Jurkat, Clone E6-1 (cell line): ENCODE results near the gene CRAT.
"Not testable (repeated sequence)": the region's sequence is repeated elsewhere in the genome, so short reads cannot be mapped to it uniquely, and the experiment has no call there.

Experiments
- DNase-seq: peaks from one replicate; pipeline ENCODE4 v3.0.0-alpha.2; 2011; ENCODE audit warnings: low read depth, low spot score
- H3K4me3 ChIP-seq: 2 replicates; pipeline ENCODE4 v1.5.1; 2011; ENCODE audit warnings: mild to moderate bottlenecking, low read length, control low read depth, moderate library complexity

Gene CRAT

DNA sequence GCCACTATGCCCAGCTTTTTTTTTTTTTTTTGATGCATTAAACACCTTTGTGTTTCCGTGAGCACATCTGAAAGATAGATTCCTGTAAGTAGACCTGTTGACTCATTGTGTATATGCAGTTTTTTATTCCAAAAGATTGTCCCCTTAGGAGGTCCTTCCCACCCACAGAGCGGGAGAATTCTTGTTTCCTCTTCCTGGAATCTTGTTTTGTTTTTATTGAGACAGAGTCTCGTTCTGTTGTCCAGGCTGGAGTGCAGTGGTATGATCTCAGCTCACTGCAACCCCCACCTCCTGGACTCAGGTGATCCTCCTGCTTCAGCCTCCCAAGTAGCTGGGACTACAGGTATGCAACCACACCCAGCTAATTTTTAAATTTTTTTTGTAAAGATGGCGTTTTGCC, 8.2 kb upstream of the CRAT start:
- no peak for DNase-seq
- no peak overlapping the region for H3K4me3 ChIP-seq

DNA sequence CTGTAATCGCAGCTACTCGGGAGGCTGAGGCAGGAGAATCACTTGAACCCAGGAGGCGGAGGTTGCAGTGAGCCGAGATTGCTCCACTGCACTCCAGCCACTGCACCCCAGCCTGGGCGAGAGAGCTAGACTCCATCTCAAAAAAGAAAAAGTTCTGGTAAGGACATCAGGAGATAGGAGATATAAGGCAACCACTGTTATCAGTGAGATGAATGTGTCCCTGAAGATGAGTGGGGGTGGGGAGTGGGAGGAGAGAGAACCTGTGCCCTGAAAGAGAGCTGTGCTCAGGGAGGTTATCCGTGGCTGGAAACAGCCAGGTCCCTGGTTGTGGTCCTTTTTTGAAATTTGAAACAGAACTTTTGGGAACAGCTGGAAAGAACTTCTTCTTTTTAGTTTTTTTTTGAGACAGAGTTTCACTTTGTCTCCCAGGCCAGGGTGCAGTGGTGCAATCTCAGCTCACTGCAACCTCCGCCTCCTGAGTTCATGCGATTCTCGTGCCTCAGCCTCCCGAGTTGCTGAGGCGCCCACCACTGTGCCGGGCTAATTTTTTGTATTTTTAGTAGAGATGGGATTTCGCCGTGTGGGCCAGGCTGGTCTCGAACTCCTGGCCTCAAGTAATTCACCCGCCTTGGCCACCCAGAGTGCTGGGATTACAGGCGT, 3.2 kb upstream of the CRAT start:
- no peak for DNase-seq
- no peak overlapping the region for H3K4me3 ChIP-seq

GRCh38 chr9:129112526-129112925, 1.9 kb upstream of the CRAT start:
- H3K4me3 ChIP-seq = peak overlapping the region; percentile 85
- DNase-seq = not testable (repeated sequence)

DNA sequence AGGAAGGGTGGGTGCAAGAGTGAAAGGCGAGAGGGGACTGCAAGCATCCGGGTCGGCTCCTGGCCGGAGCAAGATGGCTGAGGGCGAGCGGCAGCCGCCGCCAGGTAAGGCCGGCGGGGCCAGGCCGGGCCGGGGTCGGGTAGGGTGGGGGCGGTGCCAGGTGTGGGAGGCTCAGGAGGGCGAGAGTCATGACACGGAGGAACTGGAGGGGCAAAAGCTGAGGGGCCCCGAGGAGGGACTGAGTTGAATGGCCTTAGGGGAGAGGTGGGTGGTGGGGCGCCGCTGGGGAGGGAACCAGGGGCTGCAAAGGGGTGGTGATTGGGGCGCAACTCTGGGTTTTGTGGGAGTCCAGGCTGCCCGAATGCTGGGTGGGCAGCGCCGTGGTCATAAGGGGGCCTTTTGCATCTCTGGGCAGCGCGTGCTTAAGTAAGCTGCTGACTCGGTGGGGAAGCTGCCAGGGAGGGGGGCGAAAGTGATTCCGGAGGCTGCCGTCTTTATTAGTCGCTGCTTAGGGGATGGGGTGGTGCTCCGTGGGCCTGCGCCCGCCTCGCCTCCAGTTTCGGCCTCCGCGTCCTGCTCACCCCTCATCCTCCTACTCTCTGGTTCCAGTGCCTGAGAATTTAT, 1.0 kb upstream of the CRAT start:
- H3K4me3 ChIP-seq = peak overlapping the region; percentile 85
- DNase-seq = peak; percentile 19

GRCh38 chr9:129109952-129110739, 447 bp downstream of the CRAT start:
- DNase-seq = no peak

GRCh38 chr9:129109537-129109903, 1.1 kb downstream of the CRAT start:
- H3K4me3 ChIP-seq = no peak overlapping the region
- DNase-seq = peak; percentile 15

More at GRCh38 chr9:129109952-129110739, 447 bp downstream of the CRAT start:
- peak overlapping the region; percentile 46 for H3K4me3 ChIP-seq

DNA sequence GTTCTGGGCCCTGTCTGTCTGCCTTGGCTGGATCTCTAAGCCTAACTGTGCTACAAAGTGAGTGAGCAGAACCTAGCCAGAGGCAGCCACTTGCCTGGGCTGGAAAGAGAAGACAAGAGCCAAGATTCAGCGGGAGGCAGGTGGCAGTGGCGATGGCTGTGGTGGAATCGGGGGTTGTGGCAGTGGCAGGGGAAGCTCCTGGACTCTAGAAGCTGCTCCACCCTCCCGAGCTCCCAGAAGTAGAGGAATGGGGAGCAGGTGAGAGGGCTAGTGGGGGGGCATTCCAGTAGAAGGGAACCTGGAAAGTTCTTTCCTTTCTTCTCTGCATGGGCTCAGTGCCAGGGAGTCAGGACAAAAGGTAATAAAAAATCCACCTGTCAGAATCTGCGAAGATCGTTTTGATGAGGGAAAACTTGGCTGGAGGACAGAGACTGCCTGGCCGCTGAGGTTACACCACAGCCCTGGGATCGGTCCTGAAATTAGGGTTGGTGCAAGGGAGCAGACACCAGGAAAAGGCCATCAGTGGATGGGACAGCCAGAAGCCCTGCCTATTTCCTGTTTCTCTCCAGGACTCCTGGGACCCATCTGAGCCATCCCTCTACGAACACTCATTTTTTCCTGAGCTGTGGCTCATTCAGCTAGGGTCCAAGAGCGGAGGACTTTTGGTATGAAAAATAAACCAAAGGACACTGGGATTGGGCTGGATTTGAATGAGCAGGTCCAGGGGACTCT, 1.6 kb downstream of the CRAT start:
- no peak for DNase-seq
- no peak overlapping the region for H3K4me3 ChIP-seq

DNA sequence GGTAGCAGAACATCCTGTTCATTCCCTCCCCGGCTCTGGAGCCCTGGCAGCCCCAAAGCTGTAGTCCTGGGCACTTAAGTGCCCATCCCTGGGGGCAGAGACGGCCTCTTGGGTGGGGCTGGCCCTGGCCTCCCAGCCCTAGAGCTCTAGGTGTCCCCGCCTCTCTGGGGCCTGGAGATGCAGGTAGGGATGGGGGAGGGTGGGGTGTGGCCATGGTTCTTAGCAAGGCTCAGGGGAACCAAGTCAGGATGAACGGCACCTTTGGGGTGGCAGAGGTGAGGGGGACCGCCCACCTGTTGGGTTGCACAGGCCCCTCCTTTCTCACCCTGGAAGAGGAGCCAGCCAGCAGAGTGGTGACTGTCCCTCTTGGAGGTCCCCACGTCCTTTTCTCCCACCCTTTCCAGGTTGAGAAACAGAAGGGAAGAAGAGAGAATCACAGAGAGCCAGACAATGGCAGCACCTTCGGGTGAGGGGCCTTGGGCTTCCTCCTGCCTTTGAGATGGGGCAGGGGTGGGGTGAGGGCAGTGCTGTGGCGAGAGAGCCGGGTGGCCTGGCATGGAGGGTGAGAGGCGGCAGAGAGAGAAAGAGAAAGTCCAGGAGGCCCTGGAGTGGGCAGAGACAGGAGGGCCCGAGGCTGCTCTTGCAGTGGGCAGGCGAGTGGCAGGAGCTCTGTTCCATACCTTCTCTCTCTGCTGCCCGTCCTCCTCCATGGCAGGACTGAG, 2.3 kb downstream of the CRAT start:
- no peak for DNase-seq
- H3K4me3 ChIP-seq = no peak overlapping the region

DNA sequence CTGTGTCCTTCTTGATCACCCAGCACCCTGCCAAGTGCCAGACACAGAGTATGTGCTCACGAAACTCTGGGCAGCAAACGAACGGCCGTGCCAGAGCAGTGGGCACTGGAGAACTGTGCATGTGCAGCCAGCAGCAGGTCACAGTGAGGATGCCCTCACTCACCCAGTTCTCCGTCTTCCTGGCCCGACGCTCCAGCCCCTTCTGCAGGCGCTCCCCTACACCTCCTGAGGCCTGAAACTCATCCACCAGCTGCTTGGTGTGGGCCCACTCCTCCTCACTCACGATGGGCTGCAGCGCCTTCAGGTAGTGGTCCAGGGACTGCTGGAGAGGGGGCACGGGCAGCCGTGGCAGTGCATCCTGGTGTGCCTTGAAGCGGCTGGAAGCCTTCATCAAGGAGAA, 2.9 kb downstream of the CRAT start:
- DNase-seq = no peak
- H3K4me3 ChIP-seq = no peak overlapping the region

GRCh38 chr9:129105857-129106694, 4.5 kb downstream of the CRAT start:
- DNase-seq = no peak
- H3K4me3 ChIP-seq = no peak overlapping the region

- no peak for DNase-seq
- no peak overlapping the region for H3K4me3 ChIP-seq
Observed at GRCh38 chr9:129104051-129104450, 6.5 kb downstream of the CRAT start.

DNA sequence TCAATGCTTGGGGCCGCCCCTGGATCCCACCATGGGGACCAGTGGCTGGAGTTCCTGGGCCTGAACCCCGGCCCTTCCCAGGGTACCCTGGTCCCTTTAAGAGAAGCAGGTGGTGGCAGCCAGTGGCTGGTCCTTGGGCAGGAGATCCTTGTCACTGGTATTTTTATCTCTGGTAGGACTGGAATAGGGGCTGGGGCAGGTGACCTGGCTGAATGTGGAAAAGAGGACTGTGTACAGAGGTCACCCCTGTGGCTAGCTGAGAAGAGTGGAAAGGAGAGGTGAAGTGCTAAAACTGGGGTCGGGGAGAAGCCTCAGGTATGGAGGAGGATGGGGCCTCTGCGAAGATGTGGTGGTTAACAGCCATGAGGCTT, 7.0 kb downstream of the CRAT start:
- no peak for DNase-seq
- no peak overlapping the region for H3K4me3 ChIP-seq

DNA sequence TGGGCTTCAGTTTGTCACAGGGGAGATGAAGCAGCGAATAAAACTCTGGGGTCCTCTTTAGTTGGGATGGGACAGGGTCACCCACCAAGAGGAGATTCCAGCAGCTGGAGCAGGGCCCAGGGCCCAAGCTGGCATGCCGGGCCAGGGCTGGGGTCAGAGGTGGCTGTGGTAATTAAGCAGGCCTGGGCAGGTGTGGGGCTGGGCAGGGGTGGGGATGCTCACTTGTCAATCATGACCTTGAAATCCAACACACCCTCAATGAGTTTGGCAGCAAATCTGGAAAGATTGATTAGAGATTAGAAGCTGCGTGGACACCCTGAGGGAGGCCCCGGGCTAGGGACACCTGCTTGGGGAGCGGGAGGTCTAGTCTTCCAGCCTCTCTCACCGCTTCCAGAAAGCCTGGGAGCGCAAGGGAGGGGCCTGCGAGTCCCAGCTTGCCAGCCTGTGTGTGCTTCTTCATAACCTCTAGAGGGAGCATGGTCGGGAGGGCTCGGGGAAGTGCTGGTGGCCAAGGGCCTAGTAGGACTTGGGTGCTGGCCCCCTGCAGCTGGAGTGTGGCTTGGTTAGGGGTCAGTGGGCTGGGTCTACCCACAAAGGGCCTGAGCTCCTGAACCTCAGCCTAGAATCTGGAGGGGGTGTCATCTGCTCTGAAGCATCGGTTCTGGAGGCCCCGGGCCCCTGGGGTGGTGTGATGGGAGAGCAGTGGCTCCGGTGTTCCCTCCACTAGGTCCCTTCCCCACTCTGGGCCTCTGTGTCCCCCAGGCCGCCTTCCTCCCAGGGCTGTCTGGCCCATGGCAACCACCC, 7.6 kb downstream of the CRAT start:
- H3K4me3 ChIP-seq = no peak overlapping the region
- DNase-seq = peak; percentile 32

DNA sequence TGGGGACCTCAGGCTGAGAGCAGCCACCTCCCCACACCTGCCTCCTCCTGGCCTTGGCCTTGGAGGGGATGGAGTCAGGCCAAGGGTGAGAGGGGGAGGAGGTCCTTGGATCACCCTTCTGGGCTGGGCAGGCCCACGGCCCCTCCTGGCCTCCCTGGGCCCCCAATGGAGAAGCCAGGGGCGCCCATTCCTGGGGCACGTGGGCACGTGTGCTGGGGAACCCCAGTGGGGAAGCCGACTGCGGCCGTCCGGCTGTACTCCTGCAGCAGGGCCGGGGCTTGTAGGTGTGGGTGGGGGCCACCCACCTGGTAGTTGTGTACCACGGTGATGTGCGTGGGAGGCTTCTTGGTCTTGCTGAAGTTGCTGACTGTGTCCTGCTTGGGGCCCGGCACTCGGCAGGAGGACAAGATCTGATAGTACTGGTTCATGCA, 8.5 kb downstream of the CRAT start:
- no peak for DNase-seq
- H3K4me3 ChIP-seq = no peak overlapping the region

- no peak for DNase-seq
- H3K4me3 ChIP-seq = no peak overlapping the region
Observed at GRCh38 chr9:129101279-129101678, 9.3 kb downstream of the CRAT start.

GRCh38 chr9:129100383-129101169, 10.0 kb downstream of the CRAT start:
- DNase-seq = no peak
- no peak overlapping the region for H3K4me3 ChIP-seq

- H3K4me3 ChIP-seq = no peak overlapping the region
- no peak for DNase-seq
Observed at GRCh38 chr9:129098328-129098727, 12.3 kb downstream of the CRAT start.
